GM18498 (cell line): ENCODE measurements around the gene SH3RF3.

Experiments
- ATAC-seq: cut with Tn5 transposase; IDR thresholded peaks from one replicate; pipeline ENCODE4 v1.9.1; 2021; ENCODE audit warnings: mild to moderate bottlenecking, moderate library complexity; ENCODE audit not compliant: unreplicated experiment

The SH3RF3 gene

DNA sequence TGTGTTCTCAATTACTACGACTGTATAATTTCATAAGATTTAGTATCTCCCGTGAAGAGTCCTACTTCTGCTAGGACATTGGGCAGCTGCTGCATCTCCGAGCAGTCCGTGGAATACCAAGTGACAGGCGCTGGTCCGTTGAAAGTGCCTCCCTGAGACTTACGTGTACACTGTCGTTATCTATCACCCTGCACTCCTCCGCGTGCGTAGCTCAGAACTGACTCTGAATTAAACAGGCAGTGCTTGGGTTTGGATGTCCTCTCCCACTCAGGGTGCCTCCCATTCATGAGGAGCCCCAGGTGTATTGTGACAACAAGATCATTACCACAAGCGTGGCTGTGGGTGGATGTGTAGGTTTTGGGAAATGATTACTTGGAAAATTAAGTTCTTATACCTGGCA lies 148.4 kb downstream of the SH3RF3 start:
- no peak for ATAC-seq

DNA sequence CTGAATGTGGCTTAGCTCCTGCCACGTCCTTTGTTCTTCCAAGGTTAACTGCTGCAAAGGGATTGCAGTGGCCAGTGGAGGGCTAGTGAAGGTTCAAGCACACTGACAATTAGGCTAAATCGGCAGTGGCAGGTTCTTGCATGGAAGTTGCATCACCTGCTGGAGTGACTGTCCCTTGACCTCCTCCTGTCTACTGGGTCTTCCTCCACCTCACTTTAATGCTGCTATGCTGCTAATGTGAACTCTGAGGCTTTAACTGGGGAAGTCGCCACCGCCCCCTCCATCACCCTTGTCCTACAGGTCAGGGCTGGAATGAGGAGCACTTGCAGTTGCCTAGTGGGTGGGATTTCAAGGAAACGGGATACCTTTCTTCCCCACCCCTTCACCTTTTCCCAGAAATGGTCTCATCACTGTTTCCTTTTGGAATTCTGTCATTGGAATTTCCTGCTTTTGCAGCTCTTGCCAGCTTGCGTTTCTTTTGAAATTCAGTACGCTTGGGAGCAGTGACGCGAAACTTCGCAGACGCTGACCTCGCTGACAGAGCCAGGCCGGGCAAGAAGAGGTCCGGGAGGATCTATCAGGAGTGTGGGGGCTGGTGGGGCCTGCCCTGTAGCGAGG lies 150.3 kb downstream of the SH3RF3 start:
- ATAC-seq = no peak

DNA sequence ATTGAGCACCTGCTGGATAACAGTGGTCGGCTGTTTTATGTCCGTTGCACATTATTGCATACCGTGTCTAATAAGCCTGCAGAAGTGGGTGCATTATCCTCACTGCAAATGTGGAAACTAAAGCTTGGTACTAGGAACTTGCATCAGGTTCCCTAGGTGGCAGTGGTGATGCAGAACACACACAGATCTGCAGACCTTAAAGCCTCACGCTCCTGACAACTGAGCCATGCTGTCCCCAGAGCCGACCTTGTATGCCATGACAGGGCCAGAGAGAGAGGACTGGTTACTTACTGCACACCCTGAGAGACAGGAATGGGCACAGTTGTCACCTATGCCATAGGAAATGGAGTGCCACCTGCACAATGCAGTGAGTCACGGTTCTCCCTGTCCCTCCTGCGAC lies 151.8 kb downstream of the SH3RF3 start:
- no peak for ATAC-seq

DNA sequence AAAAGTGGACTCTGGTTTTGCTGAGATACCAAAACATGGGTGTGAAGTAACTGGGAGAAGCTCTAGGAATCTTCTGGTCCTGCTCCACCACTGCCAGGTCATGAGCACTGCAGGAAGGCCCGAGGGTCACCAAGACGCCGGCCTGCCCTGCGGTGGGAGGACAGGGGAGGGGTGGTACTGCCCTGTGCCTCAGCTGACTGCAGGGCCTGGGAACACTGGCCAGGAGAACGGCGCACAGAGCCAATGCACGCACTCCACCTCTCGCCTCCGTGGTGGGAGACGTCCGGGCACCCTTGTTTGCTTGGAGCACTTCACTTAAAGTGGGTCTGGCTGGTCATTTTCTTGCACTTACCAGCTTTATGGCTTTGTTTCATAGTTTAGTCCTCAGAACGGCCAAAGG lies 153.4 kb downstream of the SH3RF3 start:
- ATAC-seq = no peak

DNA sequence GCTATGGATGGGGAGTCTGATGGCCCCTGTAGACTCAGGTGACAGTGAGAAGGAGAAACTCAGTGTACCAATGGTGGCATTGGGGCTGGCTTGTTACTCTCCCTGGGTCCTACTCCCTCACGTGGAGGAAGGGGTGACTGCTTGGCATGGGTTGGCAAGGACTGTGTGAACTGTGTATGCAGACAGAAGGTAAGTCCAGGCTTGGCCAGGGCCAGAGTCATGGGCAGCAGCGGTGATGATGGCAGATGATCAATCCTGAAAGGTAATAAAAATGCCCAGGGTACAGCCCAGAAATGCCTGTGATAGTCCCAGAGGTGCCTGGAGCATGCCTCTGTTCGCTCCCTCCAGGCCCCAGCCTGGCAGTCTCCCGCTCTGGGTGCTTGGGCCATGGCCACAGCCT lies 153.9 kb downstream of the SH3RF3 start:
- ATAC-seq = no peak

DNA sequence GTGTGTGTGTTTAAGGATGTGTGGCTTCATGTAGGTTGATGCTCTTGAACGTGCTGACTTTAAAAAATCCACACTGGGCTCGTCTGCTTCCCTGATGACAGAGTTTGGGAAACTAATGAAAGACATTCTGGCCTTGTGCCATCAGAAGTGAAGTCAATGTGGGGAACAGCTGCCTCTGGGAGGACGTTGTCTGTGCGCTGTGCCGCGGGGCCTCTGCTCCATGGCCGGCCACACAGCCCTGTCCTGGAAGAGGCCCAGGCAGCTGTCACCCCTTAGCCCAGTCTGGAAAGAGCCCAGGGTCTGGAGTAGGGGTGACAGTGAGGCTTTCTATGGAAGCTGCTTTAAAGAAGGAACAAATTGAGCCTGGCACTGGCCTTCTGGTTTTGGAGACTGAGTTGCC lies 155.8 kb downstream of the SH3RF3 start:
- no peak for ATAC-seq

DNA sequence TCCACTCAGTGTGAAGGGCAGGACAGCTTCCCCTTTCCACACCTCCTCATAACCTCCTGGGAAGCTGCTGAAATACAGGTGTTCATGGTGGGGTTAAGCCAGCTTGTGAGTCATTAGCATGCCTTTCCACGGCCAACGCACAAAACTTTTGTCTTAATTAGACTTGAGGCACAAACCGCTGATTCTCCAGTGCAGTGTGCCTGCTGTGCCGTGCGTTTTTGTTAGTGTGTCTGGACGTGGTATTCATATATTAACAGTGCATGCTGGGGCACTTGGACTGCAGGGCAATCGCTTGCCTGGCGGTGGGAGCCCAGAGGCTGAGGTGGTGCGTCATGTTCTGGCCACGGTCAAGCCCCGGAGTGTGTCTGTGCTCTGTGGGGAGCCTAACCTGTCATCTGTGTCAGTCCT lies 156.2 kb downstream of the SH3RF3 start:
- ATAC-seq = no peak

DNA sequence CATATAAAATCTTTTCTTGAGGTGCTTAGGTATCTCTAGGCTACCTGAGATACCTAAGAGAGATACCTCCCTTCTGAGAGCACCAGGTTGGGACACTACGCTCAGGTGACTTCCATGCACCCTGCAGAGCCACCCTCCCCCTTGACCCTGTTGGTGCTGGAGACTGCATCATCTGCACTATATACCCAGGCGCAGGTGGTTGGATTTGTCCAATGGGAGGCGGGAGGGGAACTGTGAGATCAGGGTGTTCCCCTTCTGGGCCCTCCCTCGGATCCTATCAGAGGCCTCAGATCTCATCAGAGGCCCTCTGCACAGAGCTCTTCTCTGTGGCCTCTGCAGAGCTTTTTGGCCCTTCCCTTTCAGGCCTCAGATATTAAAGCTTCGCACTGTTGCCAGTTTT lies 158.4 kb downstream of the SH3RF3 start:
- no peak for ATAC-seq

DNA sequence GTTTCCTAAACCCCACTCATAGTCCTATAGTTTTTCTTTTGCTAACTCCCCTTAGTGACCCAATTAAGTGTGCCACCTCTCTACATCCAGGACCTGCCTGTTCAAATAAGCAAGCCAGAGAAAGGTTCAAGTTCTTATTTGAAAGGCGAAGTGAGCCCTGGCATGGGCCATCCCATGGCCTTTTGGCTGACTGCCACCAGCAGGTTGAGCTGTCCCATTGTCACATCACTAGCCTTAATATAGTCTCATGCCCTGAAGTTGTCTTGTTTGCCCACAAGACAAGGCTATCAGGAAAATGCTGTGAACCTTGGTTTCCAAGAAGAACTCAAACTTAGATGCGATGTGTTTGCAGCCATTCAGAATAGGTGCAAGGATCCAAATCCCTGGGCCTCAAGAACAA lies 158.8 kb downstream of the SH3RF3 start:
- ATAC-seq = no peak

DNA sequence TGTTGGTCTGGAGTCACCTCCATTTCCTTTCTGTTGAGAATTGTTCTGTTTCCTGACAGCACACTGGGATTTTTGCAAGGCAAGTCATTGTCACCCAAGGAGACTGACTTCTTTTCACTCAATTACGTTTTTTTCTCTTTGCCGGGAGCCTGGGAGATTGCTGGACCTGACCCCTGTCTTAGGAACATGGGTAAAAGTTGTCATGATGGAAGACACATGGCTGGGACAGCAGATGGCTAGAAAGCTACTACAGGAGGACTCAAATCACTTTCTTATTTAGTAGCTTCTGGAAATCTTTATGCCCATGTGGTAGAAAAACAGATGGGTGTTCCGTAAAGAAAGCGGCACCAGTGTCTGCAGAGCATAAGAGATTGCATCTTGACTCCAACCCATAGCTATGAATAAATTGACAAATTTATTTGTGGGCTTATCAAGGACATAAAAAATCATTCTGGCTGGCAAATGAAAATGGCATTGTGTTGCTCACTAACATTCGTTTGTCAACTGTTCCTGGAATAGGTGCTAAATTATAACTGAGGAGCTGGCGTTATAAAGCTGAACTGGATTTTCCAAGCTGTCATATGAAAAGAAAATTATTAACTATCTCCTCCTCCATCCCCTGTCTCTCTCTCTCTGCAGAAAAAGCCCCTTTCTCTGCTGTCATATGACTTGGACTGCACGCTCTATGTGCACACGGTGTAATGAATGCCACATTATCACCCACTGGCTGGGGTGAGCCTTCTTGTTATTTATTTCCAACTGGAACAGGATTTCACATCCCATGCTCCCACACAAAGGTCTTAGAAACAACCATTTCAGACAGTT lies 159.8 kb downstream of the SH3RF3 start:
- ATAC-seq = no peak

DNA sequence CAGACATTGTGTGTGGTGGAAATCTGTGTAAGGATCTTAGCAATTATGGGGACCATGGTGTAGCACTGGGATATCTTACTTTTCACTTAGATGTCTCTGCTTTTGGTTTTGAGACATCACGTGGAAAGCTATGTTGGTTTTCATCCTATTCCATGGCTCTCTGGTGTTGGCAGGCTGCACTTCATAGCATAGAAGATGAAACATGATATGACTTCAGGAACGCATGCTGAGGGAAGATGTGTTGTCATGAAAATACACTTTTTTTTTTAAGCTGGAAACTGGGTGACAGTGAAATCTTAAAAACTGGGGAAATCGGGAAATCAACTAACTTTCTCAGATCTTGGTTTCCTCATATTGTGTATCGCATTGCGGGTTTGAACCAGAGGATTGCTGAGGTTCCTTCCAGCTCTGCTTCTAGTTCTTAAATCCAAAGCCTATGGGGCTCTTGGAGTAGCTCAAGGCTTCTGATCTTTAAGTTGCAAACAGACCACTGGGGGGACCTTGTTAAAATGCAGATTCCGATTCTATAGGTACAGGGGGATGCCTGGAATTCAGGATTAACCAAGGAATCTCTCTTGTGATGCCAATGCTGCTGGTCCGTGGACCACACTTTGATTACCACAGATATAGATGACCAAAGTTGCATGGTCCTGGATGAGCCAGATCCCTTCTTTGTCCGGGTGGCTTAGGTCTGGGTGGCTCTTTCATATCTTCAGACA lies 160.7 kb downstream of the SH3RF3 start:
- no peak for ATAC-seq

DNA sequence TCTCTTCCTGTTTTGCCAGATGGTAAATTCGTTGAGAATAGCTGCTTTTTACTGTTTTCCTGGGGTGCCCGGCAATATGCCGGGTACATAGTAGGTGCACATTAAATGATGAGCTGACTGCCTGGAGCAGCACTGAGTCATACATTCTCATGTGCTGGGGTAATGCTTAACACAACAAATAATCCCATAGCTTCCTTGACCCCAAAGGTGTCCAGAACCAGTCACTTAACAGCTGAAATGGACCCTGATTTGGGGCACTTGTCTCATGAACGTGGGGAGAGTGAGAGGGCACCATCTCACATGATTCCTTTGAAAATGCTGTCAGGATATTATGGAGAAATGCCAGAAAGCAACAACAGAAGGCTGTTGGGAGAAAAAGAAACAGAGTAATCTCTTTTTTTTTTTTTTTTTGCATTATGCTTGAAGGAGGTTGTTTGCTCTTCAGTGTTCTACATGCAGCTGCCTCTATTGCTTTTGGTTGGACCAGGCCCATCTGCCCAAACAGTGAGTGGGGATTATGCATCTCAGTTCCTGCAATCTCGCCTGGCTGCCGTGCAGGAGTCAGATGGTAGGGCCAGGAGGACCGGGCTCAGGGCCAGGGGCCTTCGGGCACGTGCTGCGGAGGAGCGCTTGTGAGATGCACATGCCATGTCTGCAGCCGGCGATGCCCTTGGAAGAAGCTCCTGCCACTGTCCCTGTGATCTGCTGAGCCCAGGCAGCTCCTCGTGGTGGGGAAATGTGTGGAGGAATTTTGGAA lies 162.1 kb downstream of the SH3RF3 start:
- ATAC-seq = no peak

DNA sequence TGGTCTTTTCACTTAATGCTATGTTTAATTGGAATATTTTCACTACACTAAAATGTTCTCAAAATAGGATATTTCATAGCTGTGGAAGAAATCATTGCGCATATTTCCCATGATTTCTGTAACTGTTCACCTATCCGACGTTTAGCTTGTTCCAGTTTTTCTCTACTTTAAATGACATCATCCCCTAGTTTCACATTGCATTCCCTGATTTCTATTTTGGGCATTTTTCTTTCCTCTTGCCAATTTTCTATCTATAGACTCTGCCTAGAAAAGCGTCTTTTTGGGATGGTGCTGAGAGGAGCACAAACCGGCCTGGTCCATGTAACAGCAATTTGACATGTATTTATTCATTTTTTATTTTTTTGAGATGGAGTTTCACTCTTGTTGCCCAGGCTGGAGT lies 163.4 kb downstream of the SH3RF3 start:
- no peak for ATAC-seq

DNA sequence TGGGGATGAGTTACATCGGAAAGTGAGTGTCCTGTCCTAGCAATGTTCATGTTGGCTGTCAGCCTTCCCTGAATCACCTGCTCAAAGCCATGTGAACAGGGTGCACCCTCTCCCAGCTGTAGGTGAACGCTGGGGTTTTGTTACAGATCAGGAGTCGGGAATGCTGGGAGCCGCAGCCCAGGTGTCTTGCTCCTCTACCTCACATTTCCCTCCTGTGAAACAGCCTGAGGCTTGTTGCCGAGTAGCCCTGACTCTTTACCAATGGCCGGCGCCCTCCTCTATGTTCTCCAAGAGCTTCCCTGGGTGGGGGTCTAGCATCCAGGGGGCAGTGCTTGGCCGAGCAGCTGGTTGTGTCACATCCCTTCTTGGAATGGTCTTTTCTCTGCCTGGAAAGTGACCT lies 164.7 kb downstream of the SH3RF3 start:
- no peak for ATAC-seq

DNA sequence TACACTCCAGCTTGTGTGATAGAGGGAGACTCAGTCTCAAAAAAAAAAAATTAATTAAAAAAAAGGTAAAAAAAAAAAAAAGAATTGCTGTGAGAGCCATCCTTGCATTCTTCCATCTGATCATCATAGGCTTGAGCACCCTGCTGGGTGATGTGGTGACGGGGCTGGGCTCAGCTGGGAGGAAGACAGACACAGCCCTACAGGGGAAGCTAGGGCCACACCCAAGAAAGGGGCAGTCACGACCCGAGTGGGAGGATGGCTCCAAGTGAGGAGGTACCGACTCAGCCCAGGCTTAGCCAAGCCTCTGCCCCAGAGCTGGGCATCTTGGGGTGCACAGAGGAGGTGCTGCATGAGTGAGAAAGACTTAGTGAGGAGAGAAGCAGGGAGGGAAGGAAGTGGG lies 165.5 kb downstream of the SH3RF3 start:
- ATAC-seq = no peak

DNA sequence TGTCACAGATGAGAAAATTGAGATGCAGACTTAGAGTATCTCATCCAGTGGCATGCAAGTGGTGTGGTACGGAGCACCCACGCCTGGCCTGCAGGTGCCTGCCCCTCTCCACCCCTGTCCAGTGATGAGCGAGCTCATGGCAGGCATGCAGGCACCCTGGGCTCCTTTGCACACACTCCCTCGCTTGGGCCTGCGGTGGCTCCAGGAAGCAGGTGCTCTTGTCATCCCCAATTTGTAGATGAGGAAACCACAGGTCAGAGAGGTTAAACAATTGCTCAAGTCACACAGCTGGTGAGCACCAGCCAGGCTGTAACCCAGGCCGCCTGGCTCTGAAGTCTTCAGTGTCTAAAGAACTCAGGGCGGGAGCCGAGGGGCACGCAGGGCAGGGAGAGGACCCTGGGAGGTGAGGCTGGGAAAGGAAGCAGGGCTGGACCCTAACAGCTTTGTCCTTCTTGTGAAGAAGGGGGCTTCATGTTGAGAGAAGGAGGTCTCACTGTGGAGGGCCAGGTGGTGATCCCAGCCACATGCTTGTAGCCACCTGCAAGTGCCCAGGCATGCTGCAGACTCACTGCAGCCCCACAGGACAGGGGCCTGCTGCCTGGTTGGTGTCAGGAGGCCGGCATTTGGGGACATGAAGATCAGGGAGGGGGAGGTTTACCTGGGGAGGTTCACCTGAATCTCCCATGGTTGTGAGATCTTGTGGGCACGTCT lies 166.2 kb downstream of the SH3RF3 start:
- ATAC-seq = no peak

DNA sequence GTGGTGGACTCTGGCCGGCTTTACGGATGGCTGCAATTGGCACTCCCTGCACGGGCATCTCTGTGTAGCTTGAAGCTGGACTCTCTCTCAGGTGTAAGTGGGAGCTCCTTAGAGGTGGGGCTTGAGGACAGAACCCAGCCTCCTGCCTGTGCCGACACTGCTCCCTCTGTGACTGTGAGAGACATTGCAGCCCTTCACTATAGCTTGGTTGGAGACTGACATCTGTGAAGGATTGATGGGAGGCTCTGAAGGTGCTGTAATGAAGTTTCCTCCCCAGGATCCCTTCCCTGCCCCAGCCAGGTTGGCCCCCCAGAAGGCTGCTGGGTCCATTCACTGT lies 166.7 kb downstream of the SH3RF3 start:
- ATAC-seq = no peak

DNA sequence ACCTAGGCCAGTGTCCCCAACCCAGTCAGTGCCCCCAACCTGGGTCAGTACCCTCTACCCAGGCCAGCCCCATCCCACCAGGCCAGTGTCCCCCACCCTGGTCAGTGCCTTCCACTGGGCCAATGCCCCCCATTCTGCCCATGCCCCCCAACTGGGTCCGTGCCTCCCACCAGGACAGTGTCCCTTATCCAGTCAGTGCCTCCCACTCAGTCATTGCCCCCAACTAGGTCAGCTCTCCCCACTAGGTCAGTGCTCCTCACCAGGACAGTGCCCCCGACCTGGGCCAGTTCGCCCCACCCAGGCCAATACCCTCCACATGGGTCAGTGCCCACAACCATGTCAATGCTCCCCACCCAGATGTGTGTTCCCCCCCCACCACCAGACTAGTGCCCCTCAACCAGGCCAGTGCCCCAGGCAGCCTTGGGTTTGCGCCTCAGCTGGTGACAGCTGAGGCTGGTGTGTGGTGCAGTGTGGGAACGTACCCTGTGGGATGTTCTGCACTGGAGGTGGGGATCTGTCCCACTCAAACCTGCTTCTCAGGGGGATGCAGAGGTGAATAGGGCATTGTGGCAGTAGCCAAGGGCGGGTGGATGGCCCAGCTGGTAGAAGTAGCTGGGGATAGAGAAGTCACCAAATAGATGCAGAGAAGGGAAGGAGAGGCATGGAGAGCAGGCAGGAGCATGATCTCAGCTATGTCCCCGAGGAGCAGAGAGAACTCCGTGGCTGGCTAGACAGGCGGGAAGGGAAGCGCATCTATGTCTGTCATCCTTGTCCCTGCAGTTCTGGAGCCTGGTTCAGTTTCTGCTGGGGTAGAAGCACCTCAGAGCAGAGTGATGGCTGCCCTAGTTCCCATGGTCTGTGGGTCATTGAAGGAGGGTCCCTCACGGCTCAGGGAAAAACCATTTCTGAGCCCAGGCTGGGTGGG lies 168.8 kb downstream of the SH3RF3 start:
- no peak for ATAC-seq

DNA sequence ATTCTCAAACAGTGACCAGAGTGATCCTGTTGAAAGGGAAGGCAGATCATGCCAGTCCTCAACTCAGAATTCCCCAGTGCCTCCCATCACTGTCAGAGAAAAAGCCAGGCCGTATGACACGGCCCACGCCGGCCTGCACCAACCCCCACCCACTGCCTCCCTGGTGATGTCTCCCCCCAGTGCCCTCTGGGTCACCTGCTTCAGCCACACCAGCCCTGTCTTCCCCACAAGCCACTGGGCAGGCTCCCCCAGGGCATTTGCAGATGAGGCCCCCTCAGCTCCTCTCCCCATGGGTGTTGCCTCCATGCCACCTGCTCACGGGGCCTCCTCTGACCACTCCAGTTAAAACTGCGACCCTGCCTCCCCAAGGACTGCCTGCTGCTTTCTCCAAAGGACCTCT lies 169.8 kb downstream of the SH3RF3 start:
- no peak for ATAC-seq

DNA sequence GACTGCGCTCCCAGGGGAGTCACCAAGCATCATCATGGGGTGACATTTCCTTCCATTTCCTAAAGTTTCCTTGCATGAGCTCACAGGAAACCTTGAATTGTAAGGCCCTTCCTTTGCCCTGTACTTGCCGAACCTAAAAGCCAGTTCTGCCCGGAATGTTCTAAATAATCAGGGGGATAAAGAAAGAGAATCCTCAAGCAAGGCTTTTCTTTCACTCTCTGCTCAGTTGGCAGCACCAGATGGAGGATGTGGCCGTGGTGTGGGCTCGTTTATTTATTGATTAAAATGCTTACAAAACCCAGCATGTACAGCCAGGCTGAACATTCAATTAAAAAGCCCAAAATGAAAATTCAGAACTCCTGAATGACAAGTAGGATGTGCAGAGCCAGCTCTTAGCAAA lies 170.5 kb downstream of the SH3RF3 start:
- ATAC-seq = no peak
